Amygdala (tissue), 56 donors: ENCODE data around the gene CDC42EP3.

Experiments used
- DNase-seq, 56 donors: peaks; one replicate each; lab custom pipeline; 2025; lab: John Stamatoyannopoulos, UW

CDC42EP3 gene

GRCh38 chr2:37683921-37684780, 12.7 kb upstream of the CDC42EP3 start:
- no peak for DNase-seq

DNA sequence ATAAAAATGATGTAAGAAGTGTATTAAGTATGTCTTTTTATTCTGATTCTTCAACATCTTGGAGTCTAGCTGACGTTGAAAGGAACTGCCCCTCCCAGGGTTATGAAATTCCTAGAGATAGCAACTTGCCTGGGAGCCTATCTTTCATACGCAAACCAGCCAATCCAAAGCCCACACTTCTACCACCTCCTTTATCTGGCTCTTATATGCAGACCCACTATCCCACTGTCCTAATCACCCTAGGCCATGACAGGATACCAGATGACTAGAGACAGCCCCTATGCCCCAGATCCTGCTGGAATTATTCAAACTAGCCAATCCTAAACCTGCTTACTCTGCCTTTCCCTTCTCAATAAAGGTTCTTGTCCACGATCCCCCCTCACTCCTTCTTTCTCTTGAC, 11.8 kb upstream of the CDC42EP3 start:
- DNase-seq = no peak

DNA sequence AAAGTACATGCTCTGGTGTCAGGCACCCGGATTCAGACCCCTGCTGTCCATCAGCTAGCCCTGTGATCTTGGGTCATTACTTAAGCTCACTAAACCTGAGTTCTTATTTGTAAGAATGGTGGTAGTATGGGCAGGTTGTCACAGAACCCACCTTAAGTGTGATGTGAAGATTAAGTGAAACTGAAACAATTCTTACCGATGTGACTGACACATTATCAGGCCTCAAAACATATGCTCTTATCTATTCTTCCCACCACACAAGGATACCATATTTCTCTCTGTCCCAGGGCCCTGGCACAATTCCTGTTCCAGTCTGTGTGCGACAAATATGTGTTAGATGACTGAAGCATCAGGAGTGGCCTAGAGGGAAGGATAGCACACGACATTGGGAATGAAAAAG, 11.0 kb upstream of the CDC42EP3 start:
- no peak for DNase-seq

DNA sequence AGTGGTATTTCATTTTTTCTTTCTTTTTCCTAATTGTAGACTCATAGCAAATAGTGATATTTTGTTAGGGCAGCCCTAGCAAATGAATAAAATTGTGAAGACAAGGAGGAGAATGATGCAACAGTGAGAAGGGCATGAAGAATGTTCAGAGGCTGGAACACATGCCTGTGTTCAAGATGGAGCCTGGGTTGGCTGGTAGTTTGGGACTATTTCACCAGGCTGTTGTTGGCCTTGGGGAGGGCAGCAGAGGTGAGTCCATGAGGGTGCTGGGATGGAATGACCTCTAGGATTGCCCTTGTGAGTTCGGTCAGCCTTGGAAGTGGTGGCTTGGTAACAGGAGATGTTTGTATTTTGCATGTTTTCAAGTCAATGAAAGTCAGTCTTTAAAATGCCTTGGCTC, 10.1 kb upstream of the CDC42EP3 start:
- no peak for DNase-seq

DNA sequence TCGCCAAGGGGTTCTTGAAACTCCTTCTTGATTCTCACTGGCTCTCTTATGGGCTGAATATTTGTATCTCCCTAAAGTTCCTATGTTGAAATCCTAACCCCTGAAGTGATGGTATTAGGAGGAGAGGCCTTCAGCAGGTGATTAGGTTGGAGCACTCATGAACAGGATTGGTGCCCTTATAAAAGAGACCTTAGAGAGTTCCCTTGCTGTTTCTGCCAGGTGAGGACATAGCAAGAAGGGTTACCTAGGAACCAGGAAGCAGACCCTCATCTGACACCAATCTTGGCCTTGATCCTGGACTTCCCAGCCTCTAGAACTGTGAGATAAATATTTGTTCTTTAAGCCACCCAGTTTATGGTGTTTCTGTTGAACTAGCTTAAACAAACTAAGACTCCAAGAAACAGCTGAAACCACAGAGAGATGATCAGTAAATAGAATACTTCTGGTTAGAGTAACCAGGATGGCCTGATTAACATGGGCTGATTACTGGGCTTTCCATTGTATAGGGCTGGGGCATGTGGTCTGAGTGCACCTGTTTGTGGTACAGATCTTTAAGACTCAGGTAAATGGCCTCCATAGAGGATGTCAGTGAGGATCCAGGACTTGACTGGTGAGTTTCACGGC, 7.7 kb upstream of the CDC42EP3 start:
- no peak for DNase-seq

DNA sequence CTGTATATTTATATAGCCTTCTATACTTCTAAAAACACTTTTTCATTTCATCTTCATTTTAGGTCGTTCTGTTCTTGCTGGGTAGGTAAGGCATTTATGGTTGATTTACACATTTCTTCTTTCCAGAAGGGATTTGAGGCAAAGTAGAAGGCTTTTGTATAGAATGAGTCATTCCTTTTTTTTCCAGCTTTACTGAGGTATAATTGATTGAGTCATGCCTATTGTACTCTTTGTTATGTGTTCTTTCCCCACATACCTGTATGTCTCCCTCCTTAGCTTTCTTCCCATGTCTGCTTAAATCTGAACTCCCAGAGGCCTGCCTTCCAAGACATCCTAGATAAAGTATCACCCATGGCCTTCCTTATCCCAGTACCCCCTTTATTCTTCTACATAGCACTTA, 4.8 kb upstream of the CDC42EP3 start:
- DNase-seq = no peak

- DNase-seq = no peak
Observed at GRCh38 chr2:37674946-37675345, 3.5 kb upstream of the CDC42EP3 start.

DNA sequence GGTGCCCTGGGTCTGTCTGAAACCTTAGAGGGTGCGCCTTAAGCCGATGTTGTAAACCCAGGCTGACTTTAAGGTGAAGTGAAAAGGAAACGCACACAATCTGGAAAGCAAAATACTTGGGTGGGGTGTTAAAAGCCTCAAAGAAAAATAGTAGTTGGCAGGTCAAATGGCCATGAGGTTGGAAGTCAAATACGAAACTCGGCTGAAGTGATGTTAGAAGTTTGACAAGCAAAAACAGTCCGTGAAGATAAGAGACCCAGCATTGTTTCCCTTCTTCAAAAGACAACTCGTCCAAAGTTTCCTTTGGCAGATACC, 1.4 kb upstream of the CDC42EP3 start:
- no peak for DNase-seq

- peak in 28 of 56 donors; percentile 7 to 60 (median 30) for DNase-seq
Observed at GRCh38 chr2:37672104-37672869, 845 bp upstream of the CDC42EP3 start.

DNA sequence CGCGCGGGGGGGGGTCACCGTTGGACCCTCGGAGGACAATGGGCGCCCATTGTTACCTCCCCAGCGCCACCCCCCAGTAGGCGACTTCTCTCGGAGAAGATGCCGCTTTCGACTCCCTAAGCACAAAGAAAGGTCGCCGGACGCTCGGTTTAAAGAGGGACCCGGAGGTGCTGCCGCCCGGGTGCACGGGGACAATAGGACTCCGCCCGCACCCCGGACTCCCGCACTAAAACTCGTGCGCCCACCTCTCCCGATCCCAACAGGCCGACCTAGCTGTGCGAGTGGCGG, 318 bp upstream of the CDC42EP3 start:
- DNase-seq = peak in 1 of 56 donors; percentile 47

DNA sequence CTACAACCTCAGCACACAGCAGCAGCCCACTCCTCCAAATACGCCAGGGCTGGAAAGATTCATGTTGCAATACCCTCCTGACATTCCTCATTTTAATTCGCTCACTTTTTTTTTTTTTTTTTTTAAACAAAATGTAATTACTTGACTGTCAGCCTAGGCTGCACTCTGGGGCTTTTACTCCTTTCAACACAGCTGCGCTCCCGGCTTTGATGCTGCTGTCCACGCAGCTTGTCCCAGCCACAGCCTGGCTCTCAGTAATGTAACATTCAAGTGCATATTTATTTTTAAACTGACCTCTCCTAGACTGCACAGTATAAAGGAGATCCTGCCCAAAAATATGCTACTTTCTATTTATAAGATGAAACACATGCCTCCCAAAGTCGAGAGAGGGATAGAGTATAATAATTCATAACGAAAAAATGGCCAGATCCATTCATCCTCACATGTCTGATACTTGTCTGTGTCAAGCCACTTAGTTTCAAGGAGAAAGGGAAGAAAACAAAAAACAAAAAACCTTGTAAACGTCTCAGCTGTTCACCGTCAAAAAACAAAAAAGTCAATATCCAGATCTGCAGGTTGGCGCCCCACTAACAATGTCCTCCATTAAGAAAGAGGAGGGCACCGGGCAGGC, 949 bp downstream of the CDC42EP3 start:
- DNase-seq = no peak

- no peak for DNase-seq
Observed at GRCh38 chr2:37669446-37669845, 2.0 kb downstream of the CDC42EP3 start.

DNA sequence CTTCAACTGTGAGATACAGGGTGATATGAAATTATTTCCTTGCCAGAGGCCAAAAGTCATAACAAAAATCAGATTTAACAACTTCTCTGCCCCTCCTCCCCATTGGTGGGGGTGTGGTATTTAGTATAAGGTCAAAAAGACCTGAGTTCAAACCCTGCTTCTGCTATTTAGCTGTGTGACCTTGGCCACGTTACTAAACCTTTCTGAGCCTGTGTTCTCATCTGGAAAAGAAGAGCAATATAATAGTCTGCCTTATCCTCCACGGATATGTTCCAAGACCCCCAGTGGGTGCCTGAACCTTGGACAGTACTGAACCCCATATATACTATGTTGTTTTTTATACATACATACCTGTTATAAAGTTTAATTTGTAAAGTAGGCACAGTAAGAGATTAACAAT, 3.7 kb downstream of the CDC42EP3 start:
- no peak for DNase-seq

DNA sequence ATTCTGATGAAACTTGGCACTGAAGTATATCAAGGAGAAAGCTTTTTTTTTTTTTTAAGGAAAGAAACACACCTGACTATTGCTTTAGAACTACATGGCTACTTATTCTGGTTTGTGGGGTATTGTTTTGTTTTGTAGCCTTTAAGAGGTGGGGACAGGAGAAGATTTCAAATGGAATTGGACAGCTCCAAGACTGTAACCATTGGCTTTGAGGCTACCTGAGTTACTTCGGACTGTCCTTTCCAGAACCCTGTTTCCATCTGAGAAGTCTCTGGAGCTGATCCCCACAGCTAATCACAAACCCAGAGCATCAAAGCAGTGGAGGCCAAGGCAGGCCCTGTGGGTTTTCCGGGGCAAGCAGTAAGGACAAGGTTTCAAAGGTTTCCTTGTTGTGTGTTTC, 4.7 kb downstream of the CDC42EP3 start:
- DNase-seq = no peak

DNA sequence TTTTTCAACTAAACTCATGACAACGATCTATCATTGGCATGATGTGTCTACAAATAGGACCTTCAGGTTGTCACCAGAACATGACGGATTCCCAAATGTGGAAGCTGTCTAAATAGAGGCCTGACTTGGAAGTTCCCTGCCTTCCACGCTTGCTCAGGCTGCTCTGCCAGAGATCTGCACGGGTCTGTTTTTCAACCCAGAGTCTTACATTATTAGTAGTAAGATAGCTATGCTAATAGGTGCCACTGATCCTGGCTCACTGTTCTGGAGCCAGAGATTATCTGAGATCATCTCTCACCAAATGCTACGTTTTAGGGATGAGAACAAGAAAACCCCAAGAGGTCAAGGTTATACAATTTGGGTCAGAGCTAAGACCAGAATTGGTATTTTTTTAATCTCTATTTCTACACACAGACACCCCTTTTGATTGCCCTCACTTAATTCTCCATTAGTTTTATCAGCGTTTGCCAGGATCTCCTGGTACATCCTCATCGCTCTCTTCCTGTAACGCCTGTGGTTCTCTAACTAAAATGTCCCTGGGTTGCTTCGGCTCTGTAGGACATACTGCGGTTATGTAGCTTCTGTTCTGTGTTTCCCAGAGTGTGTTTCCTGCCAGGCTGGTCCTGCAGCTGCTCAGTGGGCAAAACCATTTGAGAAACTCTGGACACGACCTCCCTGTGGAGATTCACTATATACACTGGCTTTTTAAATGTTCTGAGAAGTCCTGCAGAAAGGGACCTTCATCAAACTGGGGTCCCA, 5.7 kb downstream of the CDC42EP3 start:
- DNase-seq = no peak

GRCh38 chr2:37665043-37665442, 6.4 kb downstream of the CDC42EP3 start:
- DNase-seq = no peak

GRCh38 chr2:37664231-37664643, 7.2 kb downstream of the CDC42EP3 start:
- DNase-seq = no peak

- no peak for DNase-seq
Observed at GRCh38 chr2:37663390-37663789, 8.1 kb downstream of the CDC42EP3 start.

DNA sequence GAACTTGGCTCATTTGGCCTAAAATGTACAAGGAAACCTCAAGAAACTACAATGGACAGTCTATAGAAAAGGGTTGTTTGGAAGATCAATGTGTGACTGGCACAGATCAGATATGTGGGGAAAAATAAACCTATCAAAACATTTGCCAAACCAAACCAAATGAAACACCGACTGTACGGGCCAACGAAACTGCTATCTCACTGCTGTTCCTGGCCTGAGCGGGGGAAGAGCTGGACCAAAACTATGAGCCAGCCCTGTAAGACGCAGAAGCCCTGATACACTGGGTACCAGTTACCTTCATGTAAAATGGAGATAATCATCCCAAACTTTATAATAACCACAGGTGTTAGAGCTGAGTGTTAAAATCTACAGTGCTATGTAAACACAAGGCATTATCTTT, 11.7 kb downstream of the CDC42EP3 start:
- no peak for DNase-seq

- no peak for DNase-seq
Observed at GRCh38 chr2:37658682-37659081, 12.8 kb downstream of the CDC42EP3 start.

GRCh38 chr2:37657471-37657870, 14.0 kb downstream of the CDC42EP3 start:
- no peak for DNase-seq
